Measurements from ENCODE around the gene PTPRU. TPM values are rescaled to one million over a fixed set of nuclear protein-coding genes. Genes with fewer than 3 reads are reported as not detected.

PTPRU gene
- total RNA-seq, 1 donor from 2014 or later = 37.3 TPM

DNA sequence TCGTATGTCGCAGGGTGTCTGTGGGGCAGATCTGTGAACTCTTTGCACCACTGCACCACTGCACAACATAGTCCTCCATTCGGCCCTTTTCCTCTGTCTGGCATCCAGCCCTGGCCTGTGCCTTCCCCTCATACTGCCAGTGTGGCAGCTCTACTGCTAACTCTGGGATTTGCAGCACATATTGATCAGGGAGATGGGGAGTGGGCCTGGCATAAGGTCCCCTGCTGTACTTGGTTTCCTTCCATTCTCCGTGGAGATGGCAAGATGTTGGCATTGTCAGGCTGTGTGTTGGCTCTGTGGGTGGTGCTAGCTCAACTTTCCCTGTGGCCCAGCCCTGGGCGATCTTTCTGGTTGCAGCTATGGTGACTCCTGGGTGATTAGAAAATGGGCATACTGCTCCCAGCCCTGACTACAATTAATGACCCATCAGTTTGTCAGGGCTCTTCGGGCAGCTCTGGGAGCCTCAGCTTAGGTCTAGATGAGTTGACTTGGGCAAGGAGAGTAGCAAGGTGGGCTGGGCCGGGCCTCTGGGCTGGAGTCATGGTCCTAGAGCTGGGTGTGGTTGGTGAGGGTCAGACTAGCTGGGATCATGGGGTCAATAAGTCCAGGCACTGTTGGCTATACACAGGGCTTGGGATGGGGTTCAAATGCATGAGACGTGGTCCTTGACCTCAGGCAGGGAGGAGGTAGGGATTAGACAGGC, 11.4 kb downstream of the PTPRU start:
- no peak for TF ChIP-seq CTCF (IDR thresholded peaks at IDR 0.05)
- TF ChIP-seq POLR2A (IDR thresholded peaks at IDR 0.05) = no peak
- TF ChIP-seq POLR2AphosphoS5 (IDR thresholded peaks at IDR 0.05; ENCODE audit: insufficient read depth in 1 of 2, low read depth in 1 of 2) = no peak
- no peaks in the 10 kb centered on the region for H3K9me3 ChIP-seq
- no peak overlapping the region for H3K4me3 ChIP-seq
- no peaks in the 10 kb centered on the region for H3K27me3 ChIP-seq
- H3K4me1 ChIP-seq = peaks cover 11% of the 10 kb centered on the region
- intact Hi-C loops (cut with DNase I) = loop anchor here (5.0 kb wide), 1 partner anchor 465 kb away; no protein-coding TSS in a partner anchor
- H3K27ac ChIP-seq = no peak overlapping the region
- H3K36me3 ChIP-seq = no peaks in the 10 kb centered on the region
- no peak for DNase-seq (ENCODE audit: extremely low spot score in 2 of 2)

- Histone ChIP-seq H3K9me3 (no peaks in the 10 kb centered on the region), H3K4me3 (no peak overlapping the region), H3K36me3 (no peaks in the 10 kb centered on the region), H3K27me3 (no peaks in the 10 kb centered on the region), H3K4me1 (peaks cover 8% of the 10 kb centered on the region), H3K27ac (no peak overlapping the region)
- DNase-seq (ENCODE audit: extremely low spot score in 2 of 2) = no peak
- TF ChIP-seq POLR2AphosphoS5 (IDR thresholded peaks at IDR 0.05; ENCODE audit: insufficient read depth in 1 of 2, low read depth in 1 of 2) (no peak), CTCF (IDR thresholded peaks at IDR 0.05) (no peak), POLR2A (IDR thresholded peaks at IDR 0.05) (no peak)
- intact Hi-C loops (cut with DNase I) = loop anchor here (5.0 kb wide), 1 partner anchor 464 kb away; no protein-coding TSS in a partner anchor
These were observed 12.1 kb downstream of the PTPRU start for GRCh38 chr1:29248409-29248808.

GRCh38 chr1:29249170-29249691, 12.9 kb downstream of the PTPRU start:
- Histone ChIP-seq H3K27ac (no peak overlapping the region), H3K36me3 (no peaks in the 10 kb centered on the region)

GRCh38 chr1:29249951-29250581, 13.7 kb downstream of the PTPRU start:
- TF ChIP-seq POLR2A (IDR thresholded peaks at IDR 0.05) = no peak
- TF ChIP-seq CTCF (IDR thresholded peaks at IDR 0.05) = no peak
- TF ChIP-seq POLR2AphosphoS5 (IDR thresholded peaks at IDR 0.05; ENCODE audit: insufficient read depth in 1 of 2, low read depth in 1 of 2) = no peak
- no peak for DNase-seq (ENCODE audit: extremely low spot score in 2 of 2)
- Histone ChIP-seq H3K9me3 (no peaks in the 10 kb centered on the region), H3K27me3 (no peaks in the 10 kb centered on the region), H3K4me3 (no peak overlapping the region), H3K36me3 (no peaks in the 10 kb centered on the region), H3K27ac (no peak overlapping the region), H3K4me1 (no peaks in the 10 kb centered on the region)
- intact Hi-C loops (cut with DNase I) = loop anchor here (5.0 kb wide), 2 partner anchors 462 to 1232 kb away; no protein-coding TSS in a partner anchor

More at GRCh38 chr1:29249170-29249691, 12.9 kb downstream of the PTPRU start:
- no peaks in the 10 kb centered on the region for H3K4me1 ChIP-seq
- no peak for DNase-seq (ENCODE audit: extremely low spot score in 2 of 2)
- intact Hi-C loops (cut with DNase I) = loop anchor here (5.0 kb wide), 1 partner anchor 463 kb away; no protein-coding TSS in a partner anchor
- H3K4me3 ChIP-seq = no peak overlapping the region
- H3K27me3 ChIP-seq = no peaks in the 10 kb centered on the region
- H3K9me3 ChIP-seq = no peaks in the 10 kb centered on the region
- TF ChIP-seq POLR2AphosphoS5 (IDR thresholded peaks at IDR 0.05; ENCODE audit: insufficient read depth in 1 of 2, low read depth in 1 of 2) (no peak), POLR2A (IDR thresholded peaks at IDR 0.05) (no peak), CTCF (IDR thresholded peaks at IDR 0.05) (no peak)

Measured in vagina (tissue), 2 donors.